GM19351 (cell line): ENCODE data around the gene NUDT13.

Experiments used
- ATAC-seq: cut with Tn5 transposase; IDR thresholded peaks from one replicate; pipeline ENCODE4 v1.9.1; 2021; ENCODE audit warnings: mild to moderate bottlenecking, moderate library complexity; ENCODE audit not compliant: unreplicated experiment

Gene NUDT13

DNA sequence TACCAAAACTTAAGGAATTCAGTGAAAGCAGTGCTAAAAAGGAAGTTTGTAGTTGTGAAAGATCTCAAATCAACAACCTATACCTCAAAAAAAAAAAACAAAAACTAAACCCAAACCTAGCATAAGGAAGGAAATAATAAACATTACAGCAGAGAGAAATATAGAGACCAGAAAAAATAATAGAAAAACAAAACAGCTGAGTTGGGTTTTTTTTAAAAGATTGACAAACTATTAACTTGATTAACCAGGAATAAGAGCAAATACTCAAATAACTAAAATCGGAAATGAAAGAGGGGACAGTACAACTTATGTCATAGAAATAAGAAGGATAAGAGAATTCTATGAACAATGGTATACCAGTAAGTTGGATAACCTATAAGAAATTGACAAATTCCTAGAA is 50.8 kb downstream of the NUDT13 start:
- no peak for ATAC-seq

DNA sequence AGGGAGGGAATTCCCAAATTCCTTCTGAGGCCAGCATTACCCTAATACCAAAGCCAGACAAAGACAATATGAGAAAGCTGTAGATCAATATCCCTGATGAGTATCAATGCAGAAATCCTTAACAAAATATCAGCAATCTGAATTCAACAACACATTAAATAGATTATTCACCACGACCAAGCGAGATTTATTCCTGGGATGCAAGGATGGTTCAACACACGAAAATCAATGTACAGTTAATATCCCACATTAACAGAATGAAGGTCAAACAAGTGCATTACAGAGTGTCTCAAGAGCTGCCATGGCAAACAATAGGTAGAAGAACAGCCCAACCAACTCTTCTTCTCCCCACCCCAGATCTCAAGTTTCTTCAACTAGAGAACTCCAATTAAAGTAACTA is 51.4 kb downstream of the NUDT13 start:
- ATAC-seq = no peak

- no peak for ATAC-seq
Observed at GRCh38 chr10:73163096-73163495, 52.8 kb downstream of the NUDT13 start.

DNA sequence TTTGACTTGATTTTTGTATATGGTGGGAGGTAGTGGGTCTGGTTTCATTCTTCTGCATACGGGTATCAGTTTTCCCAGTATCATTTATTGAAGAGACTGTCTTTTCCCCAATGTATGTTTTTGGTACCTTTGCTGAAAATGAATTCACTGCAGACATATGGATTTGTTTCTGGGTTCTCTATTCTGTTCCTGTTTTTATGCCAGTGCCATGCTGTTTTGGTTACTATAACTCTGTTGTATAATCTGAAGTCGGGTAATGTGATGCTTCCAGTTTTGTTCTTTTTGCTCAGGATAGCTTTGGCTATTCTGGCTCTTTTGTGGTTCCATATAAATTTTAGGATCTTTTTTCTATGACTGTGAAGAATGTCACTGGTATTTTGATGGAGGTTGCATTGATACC is 56.7 kb downstream of the NUDT13 start:
- ATAC-seq = no peak

GRCh38 chr10:73167458-73167782 is 57.2 kb downstream of the NUDT13 start:
- no peak for ATAC-seq

GRCh38 chr10:73167783-73168464 is 57.7 kb downstream of the NUDT13 start, which contains the start of the genes ECD and FAM149B1:
TSS of gene ECD (minus strand) at chr10:73168008. CDS start at chr10:73163937, 4,071 bp downstream.
TSS of gene FAM149B1 (plus strand) at chr10:73168119. CDS start at chr10:73168340, 221 bp downstream.
- ATAC-seq = peak; percentile 89

- peak; percentile 13 for ATAC-seq
Observed at GRCh38 chr10:73168465-73168803, 58.2 kb downstream of the NUDT13 start.

- no peak for ATAC-seq
Observed at GRCh38 chr10:73169320-73169719, 59.1 kb downstream of the NUDT13 start.

GRCh38 chr10:73172867-73173266 is 62.6 kb downstream of the NUDT13 start:
- no peak for ATAC-seq

DNA sequence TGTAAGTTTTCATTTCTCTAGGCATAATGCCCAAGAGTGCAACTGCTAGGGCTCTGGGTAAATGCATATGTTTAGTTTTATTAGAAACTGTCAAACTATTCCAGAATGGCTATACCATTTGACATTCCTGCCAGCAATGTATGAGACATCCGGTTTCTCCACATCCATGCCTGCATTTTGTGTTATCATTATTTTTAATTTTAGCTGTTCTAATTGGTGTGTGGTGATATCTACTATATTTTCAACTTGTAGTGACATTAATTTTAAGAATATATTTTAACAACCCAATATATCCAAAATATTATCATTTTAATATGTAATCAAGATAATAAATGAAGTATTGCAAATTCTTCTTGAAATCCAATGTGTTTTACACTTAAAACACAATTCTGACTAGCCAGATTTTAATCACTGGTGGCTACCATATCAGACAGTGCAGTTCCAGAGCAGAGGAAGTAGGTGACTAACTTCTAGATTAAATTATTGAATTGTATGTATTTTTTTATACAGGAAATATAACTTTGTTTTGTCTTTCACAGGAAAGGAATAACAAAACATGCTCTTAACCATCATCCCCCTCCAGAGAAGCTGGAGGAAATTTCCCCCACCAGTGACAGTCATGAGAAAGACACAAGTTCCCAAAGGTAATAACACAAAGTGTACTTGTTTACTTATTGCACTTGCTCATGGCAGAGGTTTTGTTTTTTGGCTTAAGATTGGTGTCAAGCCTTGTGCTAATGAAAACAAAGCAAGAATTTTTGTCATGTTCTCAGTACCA is 64.1 kb downstream of the NUDT13 start:
- ATAC-seq = no peak
